BE2C (cell line): Measurements from ENCODE around the gene IL22RA1.

Source experiments
- DNase-seq: peaks from one replicate; pipeline ENCODE4 v3.0.0-alpha.2; 2020
- H3K27me3 ChIP-seq: fragments of 250-450 bp; sonication (Bioruptor Pico); 2 replicates; pipeline ENCODE4 v1.5.1; 2020; ENCODE audit warnings: mild to moderate bottlenecking
- H3K36me3 ChIP-seq: fragments of 250-450 bp; sonication (Bioruptor Pico); 2 replicates; pipeline ENCODE4 v1.5.1; 2020; ENCODE audit warnings: mild to moderate bottlenecking
- H3K4me1 ChIP-seq: fragments of 250-450 bp; sonication (Bioruptor Pico); 2 replicates; pipeline ENCODE4 v1.5.1; 2020
- H3K4me3 ChIP-seq: 2 replicates; pipeline ENCODE4 v1.5.1; 2011; ENCODE audit warnings: low read depth, low read length
- H3K9me3 ChIP-seq: fragments of 250-450 bp; sonication (Bioruptor Pico); 2 replicates; pipeline ENCODE4 v1.5.1; 2020
- CTCF ChIP-seq: IDR thresholded peaks from 2 replicates; pipeline ENCODE4 v1.5.1; 2012; ENCODE audit warnings: mild to moderate bottlenecking, low read depth, low read length

Gene IL22RA1

GRCh38 chr1:24085546-24085945 is 57.4 kb downstream of the IL22RA1 start:
- Histone ChIP-seq H3K27me3 (no peaks in the 10 kb centered on the region), H3K4me1 (no peaks in the 10 kb centered on the region), H3K4me3 (no peak overlapping the region), H3K36me3 (no peaks in the 10 kb centered on the region), H3K9me3 (no peaks in the 10 kb centered on the region)
- TF ChIP-seq CTCF, result no peak
- DNase-seq, result no peak

- Histone ChIP-seq H3K4me3 (no peak overlapping the region), H3K27me3 (no peaks in the 10 kb centered on the region)
- no peak for TF ChIP-seq CTCF
Measured at GRCh38 chr1:24085007-24085406, 57.9 kb downstream of the IL22RA1 start.

GRCh38 chr1:24084050-24084449 is 58.9 kb downstream of the IL22RA1 start:
- H3K4me1 ChIP-seq, result no peaks in the 10 kb centered on the region
- H3K27me3 ChIP-seq, result no peaks in the 10 kb centered on the region
- TF ChIP-seq CTCF, result no peak
- no peaks in the 10 kb centered on the region for H3K36me3 ChIP-seq
- no peak for DNase-seq
- H3K4me3 ChIP-seq, result no peak overlapping the region
- H3K9me3 ChIP-seq, result no peaks in the 10 kb centered on the region

More at GRCh38 chr1:24085007-24085406, 57.9 kb downstream of the IL22RA1 start:
- no peak for DNase-seq
- Histone ChIP-seq H3K36me3 (no peaks in the 10 kb centered on the region), H3K4me1 (no peaks in the 10 kb centered on the region), H3K9me3 (no peaks in the 10 kb centered on the region)

GRCh38 chr1:24082372-24082771 is 60.6 kb downstream of the IL22RA1 start:
- no peak overlapping the region for H3K4me3 ChIP-seq
- no peaks in the 10 kb centered on the region for H3K27me3 ChIP-seq
- no peaks in the 10 kb centered on the region for H3K36me3 ChIP-seq
- no peaks in the 10 kb centered on the region for H3K4me1 ChIP-seq
- DNase-seq, result no peak
- no peaks in the 10 kb centered on the region for H3K9me3 ChIP-seq
- TF ChIP-seq CTCF, result no peak

GRCh38 chr1:24081190-24081589 is 61.8 kb downstream of the IL22RA1 start:
- no peak for TF ChIP-seq CTCF
- Histone ChIP-seq H3K4me3 (no peak overlapping the region), H3K27me3 (no peaks in the 10 kb centered on the region), H3K36me3 (no peaks in the 10 kb centered on the region), H3K9me3 (no peaks in the 10 kb centered on the region), H3K4me1 (no peaks in the 10 kb centered on the region)
- no peak for DNase-seq

- H3K9me3 ChIP-seq, result no peaks in the 10 kb centered on the region
- H3K4me3 ChIP-seq, result no peak overlapping the region
- no peaks in the 10 kb centered on the region for H3K4me1 ChIP-seq
- TF ChIP-seq CTCF, result no peak
- H3K27me3 ChIP-seq, result no peaks in the 10 kb centered on the region
- no peak for DNase-seq
- H3K36me3 ChIP-seq, result no peaks in the 10 kb centered on the region
Measured at GRCh38 chr1:24080131-24080530, 62.8 kb downstream of the IL22RA1 start.
